GM21576 (cell line): ENCODE data around the gene MUC5B.
"Not testable (repeated sequence)": the region's sequence is repeated elsewhere in the genome, so short reads cannot be mapped to it uniquely, and the experiment has no call there.

ENCODE experiments used
- ATAC-seq: cut with Tn5 transposase; IDR thresholded peaks from one replicate; pipeline ENCODE4 v1.9.1; 2021; ENCODE audit warnings: mild to moderate bottlenecking, moderate library complexity; ENCODE audit not compliant: unreplicated experiment

Gene MUC5B

DNA sequence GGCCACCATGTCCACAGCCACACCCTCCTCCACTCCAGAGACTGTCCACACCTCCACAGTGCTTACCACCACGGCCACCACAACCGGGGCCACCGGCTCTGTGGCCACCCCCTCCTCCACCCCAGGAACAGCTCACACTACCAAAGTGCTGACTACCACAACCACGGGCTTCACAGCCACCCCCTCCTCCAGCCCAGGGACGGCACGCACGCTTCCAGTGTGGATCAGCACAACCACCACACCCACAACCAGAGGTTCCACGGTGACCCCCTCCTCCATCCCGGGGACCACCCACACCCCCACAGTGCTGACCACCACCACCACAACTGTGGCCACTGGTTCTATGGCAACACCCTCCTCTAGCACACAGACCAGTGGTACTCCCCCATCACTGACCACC is 21.7 kb downstream of the MUC5B start:
- ATAC-seq, result not testable (repeated sequence)

DNA sequence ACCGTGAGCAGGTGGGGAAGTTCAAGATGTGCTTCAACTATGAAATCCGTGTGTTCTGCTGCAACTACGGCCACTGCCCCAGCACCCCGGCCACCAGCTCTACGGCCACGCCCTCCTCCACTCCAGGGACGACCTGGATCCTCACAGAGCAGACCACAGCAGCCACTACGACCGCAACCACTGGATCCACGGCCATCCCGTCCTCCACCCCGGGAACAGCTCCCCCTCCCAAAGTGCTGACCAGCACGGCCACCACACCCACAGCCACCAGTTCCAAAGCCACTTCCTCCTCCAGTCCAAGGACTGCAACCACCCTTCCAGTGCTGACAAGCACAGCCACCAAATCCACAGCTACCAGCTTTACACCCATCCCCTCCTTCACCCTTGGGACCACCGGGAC is 22.9 kb downstream of the MUC5B start:
- not testable (repeated sequence) for ATAC-seq

DNA sequence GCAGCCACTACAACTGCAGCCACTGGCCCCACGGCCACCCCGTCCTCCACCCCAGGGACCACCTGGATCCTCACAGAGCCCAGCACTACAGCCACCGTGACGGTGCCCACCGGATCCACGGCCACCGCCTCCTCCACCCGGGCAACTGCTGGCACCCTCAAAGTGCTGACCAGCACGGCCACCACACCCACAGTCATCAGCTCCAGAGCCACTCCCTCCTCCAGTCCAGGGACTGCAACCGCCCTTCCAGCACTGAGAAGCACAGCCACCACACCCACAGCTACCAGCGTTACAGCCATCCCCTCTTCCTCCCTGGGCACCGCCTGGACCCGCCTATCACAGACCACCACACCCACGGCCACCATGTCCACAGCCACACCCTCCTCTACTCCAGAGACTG is 23.4 kb downstream of the MUC5B start:
- not testable (repeated sequence) for ATAC-seq

DNA sequence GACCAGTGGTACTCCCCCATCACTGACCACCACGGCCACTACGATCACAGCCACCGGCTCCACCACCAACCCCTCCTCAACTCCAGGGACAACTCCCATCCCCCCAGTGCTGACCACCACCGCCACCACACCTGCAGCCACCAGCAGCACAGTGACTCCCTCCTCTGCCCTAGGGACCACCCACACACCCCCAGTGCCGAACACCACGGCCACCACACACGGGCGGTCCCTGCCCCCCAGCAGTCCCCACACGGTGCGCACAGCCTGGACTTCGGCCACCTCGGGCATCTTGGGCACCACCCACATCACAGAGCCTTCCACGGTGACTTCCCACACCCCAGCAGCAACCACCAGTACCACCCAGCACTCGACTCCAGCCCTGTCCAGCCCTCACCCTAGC is 24.2 kb downstream of the MUC5B start:
- ATAC-seq, result not testable (repeated sequence)

DNA sequence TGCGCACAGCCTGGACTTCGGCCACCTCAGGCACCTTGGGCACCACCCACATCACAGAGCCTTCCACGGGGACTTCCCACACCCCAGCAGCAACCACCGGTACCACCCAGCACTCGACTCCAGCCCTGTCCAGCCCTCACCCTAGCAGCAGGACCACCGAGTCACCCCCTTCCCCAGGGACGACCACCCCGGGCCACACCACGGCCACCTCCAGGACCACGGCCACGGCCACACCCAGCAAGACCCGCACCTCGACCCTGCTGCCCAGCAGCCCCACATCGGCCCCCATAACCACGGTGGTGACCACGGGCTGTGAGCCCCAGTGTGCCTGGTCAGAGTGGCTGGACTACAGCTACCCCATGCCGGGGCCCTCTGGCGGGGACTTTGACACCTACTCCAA is 26.1 kb downstream of the MUC5B start:
- ATAC-seq, result not testable (repeated sequence)

DNA sequence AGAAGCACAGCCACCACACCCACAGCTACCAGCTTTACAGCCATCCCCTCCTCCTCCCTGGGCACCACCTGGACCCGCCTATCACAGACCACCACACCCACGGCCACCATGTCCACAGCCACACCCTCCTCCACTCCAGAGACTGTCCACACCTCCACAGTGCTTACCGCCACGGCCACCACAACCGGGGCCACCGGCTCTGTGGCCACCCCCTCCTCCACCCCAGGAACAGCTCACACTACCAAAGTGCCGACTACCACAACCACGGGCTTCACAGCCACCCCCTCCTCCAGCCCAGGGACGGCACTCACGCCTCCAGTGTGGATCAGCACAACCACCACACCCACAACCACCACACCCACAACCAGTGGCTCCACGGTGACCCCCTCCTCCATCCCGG is 27.5 kb downstream of the MUC5B start:
- ATAC-seq, result not testable (repeated sequence)

DNA sequence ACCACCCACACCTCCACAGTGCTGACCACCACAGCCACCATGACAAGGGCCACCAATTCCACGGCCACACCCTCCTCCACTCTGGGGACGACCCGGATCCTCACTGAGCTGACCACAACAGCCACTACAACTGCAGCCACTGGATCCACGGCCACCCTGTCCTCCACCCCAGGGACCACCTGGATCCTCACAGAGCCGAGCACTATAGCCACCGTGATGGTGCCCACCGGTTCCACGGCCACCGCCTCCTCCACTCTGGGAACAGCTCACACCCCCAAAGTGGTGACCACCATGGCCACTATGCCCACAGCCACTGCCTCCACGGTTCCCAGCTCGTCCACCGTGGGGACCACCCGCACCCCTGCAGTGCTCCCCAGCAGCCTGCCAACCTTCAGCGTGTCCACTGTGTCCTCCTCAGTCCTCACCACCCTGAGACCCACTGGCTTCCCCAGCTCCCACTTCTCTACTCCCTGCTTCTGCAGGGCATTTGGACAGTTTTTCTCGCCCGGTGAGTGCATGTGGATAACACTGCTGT is 28.4 kb downstream of the MUC5B start:
- ATAC-seq, result no peak

DNA sequence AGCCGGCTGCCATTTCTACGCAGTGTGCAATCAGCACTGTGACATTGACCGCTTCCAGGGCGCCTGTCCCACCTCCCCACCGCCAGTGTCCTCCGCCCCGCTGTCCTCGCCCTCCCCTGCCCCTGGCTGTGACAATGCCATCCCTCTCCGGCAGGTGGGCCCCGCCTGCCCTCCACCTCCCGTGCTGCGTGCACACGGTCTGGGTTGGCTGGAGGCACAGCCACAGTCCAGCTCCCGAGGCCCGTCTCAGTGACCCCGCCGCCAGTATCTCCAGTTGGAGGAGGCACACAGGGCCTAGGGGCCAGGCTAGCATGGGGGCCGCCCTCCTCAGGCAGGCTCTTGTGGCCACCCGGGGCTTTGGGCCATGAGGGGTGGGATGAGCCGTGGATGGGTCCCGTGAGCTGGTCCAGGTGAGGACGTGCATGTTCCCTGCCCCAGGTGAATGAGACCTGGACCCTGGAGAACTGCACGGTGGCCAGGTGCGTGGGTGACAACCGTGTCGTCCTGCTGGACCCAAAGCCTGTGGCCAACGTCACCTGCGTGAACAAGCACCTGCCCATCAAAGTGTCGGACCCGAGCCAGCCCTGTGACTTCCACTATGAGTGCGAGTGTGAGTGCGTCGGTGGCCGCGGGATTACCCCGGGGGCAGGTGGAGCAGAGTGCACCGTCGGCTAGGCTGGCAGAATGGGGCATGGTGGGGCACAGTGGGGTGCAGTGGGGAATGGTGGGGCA is 29.7 kb downstream of the MUC5B start:
- ATAC-seq, result no peak

DNA sequence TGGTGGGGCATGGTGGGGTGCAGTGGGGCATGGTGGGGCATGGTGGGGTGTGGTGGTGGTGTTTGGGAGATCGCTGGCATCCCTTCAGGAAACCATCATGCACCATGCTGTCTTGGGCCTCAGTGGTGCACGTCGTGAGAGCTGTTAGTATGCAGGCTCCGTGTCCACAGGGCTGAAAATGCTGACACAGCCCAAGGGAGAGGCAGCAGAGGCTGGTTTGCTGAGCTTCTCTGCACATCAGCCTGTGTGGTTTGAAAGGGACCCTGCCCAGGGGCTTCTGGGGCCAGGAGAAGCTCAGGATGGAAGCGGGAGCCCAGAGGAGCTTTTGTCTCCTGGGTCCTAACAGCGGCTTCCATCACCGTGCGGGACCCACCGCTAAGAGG is 30.2 kb downstream of the MUC5B start:
- ATAC-seq, result no peak

DNA sequence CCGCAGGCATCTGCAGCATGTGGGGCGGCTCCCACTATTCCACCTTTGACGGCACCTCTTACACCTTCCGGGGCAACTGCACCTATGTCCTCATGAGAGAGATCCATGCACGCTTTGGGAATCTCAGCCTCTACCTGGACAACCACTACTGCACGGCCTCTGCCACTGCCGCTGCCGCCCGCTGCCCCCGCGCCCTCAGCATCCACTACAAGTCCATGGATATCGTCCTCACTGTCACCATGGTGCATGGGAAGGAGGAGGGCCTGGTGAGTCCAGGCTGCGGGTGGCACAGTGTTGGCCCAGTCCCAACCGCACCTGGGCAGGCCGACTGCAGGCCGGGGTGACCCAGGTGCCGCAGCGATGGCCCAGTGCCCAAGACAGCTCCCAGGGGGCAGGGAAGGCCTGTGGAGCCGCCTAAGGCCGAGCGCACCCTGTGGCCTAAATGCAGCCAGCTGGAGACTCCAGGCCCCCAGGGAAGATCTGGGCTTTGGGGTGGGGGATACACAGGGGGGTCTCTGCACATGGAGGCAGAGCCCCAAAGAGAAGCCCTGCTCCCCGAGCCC is 31.3 kb downstream of the MUC5B start:
- no peak for ATAC-seq

DNA sequence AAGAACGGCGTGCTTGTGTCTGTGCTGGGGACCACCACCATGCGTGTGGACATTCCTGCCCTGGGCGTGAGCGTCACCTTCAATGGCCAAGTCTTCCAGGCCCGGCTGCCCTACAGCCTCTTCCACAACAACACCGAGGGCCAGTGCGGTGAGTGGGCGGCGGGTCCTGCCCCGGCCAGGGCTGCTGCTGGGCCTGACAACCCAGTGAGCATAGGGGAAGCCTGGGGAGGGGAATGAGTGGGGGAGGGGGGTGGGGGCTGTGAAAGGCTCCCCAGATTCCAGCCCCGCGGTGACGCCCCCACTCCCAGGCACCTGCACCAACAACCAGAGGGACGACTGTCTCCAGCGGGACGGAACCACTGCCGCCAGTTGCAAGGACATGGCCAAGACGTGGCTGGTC is 31.9 kb downstream of the MUC5B start:
- no peak for ATAC-seq

DNA sequence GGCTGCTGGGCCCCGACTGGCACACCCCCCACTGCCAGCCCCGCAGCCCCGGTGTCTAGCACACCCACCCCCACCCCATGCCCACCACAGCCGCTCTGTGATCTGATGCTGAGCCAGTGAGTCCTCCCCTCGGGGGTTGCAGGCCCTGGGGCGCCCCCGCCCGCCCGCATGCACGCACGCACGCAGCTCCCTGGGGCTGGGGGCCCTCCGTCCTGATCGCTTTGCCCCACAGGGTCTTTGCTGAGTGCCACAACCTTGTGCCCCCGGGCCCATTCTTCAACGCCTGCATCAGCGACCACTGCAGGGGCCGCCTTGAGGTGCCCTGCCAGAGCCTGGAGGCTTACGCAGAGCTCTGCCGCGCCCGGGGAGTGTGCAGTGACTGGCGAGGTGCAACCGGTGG is 32.3 kb downstream of the MUC5B start:
- no peak for ATAC-seq

DNA sequence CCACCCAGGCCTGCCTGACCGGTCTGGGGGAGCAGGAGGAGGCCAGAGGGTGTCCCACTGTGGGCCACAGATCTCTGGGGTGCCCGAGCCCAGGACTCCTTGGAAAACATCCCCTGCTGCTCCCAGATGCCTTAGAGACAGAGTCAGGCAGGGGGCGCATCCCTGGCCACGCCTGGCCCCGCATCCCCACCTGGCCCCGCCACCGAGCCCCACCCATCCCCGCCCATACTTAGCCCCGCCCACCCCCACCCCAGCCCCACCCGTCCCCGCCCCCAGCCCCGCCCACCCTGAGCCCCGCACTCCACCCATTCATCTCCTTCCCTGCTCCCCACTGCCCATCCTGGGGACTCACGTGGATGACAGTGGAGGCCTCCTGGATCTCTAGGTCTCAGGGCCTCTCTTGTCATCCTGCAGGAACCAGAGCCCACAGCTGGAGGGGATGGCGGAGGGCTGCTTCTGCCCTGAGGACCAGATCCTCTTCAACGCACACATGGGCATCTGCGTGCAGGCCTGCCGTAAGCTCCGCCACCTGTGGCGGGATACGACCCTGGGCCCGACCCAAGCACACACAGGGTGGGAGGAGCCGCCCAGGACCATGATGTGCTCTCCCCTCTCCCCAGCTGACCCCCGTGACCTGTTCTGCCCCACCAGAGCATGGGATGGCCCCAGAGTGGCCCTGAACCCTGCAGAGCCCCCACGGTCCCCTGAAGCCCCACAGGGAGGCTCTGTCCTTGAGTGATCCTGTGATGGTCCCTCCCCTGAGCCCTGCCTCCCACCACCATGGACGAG is 33.6 kb downstream of the MUC5B start:
- no peak for ATAC-seq

DNA sequence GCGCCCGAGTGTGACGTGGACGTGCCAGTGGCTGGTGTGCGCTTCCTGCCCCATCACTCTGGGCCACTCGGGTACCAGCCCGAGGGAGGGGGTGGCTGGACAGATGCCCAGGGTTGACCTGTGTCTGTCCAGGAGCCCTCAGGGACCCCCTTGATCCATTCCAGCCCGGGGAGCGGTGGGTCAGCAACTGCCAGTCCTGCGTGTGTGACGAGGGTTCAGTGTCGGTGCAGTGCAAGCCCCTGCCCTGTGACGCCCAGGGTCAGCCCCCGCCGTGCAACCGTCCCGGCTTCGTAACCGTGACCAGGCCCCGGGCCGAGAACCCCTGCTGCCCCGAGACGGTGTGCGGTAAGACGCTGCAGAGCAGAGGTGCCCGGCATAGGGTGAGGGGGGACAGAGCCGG is 34.5 kb downstream of the MUC5B start:
- no peak for ATAC-seq

DNA sequence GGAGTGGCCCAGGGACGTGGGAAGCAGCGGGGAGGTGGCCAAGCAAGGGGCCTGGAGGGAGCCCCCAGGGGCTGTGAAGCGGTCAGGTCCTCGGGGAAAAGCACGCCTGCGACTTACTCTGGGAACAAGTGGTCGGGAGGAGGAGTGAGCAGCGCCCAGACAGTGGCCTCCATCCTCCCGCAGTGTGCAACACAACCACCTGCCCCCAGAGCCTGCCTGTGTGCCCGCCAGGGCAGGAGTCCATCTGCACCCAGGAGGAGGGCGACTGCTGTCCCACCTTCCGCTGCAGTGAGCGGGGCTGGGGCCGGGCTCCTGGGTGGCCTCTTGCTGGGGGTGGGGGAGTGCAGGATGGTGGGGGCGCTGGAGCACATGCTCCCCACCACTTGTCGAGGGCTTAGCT is 35.0 kb downstream of the MUC5B start:
- no peak for ATAC-seq

DNA sequence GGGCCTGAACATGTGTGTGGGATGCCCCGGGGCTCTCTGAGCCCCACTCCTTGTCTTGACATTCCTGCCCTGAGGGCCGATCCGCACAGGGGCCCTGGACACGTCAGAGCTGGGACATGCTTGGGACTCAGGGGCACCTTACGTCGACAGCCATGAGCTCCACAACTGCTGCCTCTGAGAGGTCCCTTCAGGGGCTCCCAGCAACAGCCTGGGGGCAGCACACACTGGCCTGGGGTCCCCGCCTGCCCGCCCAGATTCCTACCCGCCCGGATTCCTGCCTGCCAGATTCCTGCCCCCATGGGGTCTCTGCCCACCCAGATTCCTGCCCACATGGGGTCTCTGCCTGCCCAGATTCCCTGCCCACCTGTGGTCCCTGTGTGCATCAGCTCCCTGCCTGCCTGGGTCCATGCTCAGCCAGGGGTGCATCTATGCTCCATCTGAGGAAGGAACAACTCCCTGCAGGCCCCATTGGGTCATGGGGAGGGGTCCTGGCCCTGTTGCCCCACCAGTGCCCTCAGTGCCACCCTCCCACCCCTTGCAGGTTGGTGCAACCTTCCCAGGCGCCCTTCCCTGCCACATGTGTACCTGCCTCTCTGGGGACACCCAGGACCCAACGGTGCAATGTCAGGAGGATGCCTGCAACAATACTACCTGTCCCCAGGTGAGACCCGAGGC is 35.7 kb downstream of the MUC5B start:
- ATAC-seq, result no peak

DNA sequence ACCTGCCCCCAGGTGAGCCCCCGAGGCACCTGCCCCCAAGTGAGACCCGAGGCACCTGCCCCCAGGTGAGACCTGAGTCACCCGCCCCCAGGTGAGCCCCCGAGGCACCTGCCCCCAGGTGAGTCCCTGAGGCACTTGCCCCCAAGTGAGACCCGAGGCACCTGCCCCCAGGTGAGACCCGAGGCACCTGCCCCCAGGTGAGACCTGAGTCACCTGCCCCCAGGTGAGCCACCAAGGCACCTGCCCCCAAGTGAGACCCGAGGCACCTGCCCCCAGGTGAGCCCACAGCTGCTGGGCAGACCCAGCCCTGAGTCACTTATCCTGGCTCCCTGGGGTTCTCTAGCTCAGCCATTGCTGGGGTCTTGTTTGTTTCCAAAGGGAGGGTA is 36.2 kb downstream of the MUC5B start:
- no peak for ATAC-seq

DNA sequence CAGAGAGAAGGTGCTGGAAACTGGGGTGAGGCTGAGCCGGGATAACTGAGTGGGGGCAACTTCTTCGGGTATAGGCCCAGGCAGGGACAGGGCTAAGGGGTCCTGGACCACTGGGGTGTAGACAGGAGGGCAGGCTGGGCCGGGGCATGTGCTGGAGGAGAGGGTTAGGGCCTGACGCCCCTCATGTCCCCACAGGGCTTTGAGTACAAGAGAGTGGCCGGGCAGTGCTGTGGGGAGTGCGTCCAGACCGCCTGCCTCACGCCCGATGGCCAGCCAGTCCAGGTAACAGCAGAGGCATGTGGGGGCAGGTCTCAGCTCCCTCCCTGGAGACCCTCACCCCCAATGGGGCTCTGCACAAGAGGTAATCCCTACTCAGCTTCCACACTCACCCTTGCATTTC is 36.7 kb downstream of the MUC5B start:
- ATAC-seq, result no peak

DNA sequence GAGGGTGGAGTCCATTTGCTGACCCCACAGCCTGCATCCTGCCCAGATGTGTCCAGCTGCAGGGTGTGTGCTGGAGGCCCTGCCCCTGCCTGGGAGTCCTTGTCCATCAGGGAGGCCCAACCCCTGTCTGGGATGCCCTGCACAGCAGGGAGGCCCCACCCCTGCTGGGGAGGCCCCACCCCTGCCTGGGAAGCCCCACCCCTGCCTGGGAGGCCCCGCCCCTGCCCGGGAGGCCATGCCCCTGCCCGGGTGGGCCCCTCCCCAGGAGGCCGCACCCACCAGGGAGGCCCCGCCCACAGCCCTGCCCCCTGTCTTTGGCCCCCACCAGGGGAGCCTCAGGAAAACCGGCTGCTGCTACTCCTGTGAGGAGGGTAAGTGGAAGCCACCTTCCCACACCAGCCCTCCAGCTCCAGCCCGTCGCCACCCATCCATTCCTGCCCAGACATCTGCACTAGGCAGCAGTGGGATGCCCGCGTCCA is 37.2 kb downstream of the MUC5B start:
- ATAC-seq, result no peak

DNA sequence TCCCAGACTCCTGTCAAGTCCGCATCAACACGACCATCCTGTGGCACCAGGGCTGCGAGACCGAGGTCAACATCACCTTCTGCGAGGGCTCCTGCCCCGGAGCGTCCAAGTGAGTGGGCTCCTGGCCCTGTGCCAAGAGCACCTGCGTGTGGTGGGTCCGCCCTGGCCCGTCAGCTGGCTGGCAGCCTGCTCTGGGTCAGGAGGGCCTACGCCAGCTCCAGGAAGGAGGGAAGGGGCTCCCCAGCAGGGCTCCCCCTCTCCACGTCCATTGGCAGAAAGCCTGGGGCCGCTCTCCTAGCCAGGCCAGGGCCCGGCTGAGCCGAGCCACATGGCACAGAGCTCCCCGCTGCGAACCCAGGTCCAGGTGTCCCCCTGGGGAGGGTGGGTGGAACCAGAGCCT is 37.8 kb downstream of the MUC5B start:
- ATAC-seq, result no peak
